HCT116 (cell line): ENCODE data around the gene FOXL2. TPM values are rescaled to one million over a fixed set of nuclear protein-coding genes. Genes with fewer than 3 reads are reported as not detected.

Experiments
- ATAC-seq: fragments of 200-7000 bp; cut with Tn5 transposase; 2 replicates; pipeline ENCODE4 v1.9.1; 2020; ENCODE audit warnings: mild to moderate bottlenecking, moderate library complexity
- BruUV-seq: library from RNA; stranded (reverse); fragments of 400-500 nt; replicated peaks from 2 replicates; lab custom pipeline; 2021; lab: Mats Ljungman, UMichigan
- CTCF ChIA-PET: fragments of 300-600 bp; sonication (Branson Sonifier 250); formaldehyde crosslinking; loops from one replicate; lab custom pipeline; 2021; ENCODE audit warnings: antibody characterized with exemption; lab: Charles Lee
- POLR2A ChIA-PET: fragments of 300-600, 350-600 bp; sonication (Branson Sonifier 250); formaldehyde crosslinking; loops from one replicate; lab custom pipeline; 2021; ENCODE audit warnings: antibody characterized with exemption; lab: Charles Lee
- RAD21 ChIA-PET, 2 experiments: fragments of 300-600 bp; sonication (Branson Sonifier 250); formaldehyde crosslinking; loops; one replicate each; lab custom pipeline; 2023; ENCODE audit warnings: low total read pairs in 2 of 2; ENCODE audit not compliant: uncharacterized antibody in 2 of 2, unreplicated experiment in 2 of 2, low non-redundant PET in 1 of 2; lab: Charles Lee
- DNase-seq: peaks from one replicate; pipeline ENCODE4 v3.0.0-alpha.2; 2010; ENCODE audit warnings: low read depth, low spot score
- H2AFZ ChIP-seq: fragments of 200-600 bp; shearing (Covaris generic), sonication (generic); 2 replicates; pipeline ENCODE4 v1.6.1; 2017; ENCODE audit warnings: low read depth, mixed run types, mixed read lengths, antibody characterized with exemption, low read length; ENCODE audit not compliant: poor library complexity, severe bottlenecking
- H3K27ac ChIP-seq: 2 replicates; pipeline ENCODE4 v1.5.1; 2012; ENCODE audit warnings: low read depth, low read length
- H3K27me3 ChIP-seq: fragments of 200-600 bp; sonication (generic); 2 replicates; pipeline ENCODE4 v1.6.1; 2016; ENCODE audit warnings: mixed run types, low read length, mixed read lengths; ENCODE audit not compliant: insufficient read depth
- H3K36me3 ChIP-seq, 2 experiments: fragments of 200-500 bp in 1 of 2; fragments of 200-600 bp in 1 of 2; sonication (Bioruptor generic) in 1 of 2; sonication (generic) in 1 of 2; 2 replicates each; pipeline versions ENCODE4 v1.5.1 to v1.6.1; 2014 to 2016; ENCODE audit warnings: low read length in 2 of 2, inconsistent platforms in 1 of 2, mixed read lengths in 1 of 2, mixed run types in 1 of 2; ENCODE audit not compliant: insufficient read depth in 2 of 2, control insufficient read depth in 1 of 2
- H3K4me1 ChIP-seq, 2 experiments: fragments of 200-600 bp in 1 of 2; sonication (generic) in 1 of 2; 2 replicates each; pipeline versions ENCODE4 v1.5.1 to v1.6.1; 2012 to 2017; ENCODE audit warnings: low read length in 2 of 2, inconsistent platforms in 1 of 2, mild to moderate bottlenecking in 1 of 2, mixed read lengths in 1 of 2, mixed run types in 1 of 2, moderate library complexity in 1 of 2; ENCODE audit not compliant: insufficient read depth in 2 of 2, control insufficient read depth in 1 of 2
- H3K4me2 ChIP-seq: fragments of 200-600 bp; sonication (generic); 2 replicates; pipeline ENCODE4 v1.6.1; 2017; ENCODE audit warnings: mixed run types, low read length, mixed read lengths
- H3K4me3 ChIP-seq, 2 experiments: fragments of 200-600 bp in 1 of 2; sonication (generic) in 1 of 2; replicated peaks in 1 of 2; 2 replicates each; pipeline ENCODE4 v1.5.1; 2011 to 2016; ENCODE audit warnings: low read length in 2 of 2, control low read depth in 1 of 2, low read depth in 1 of 2, mild to moderate bottlenecking in 1 of 2, mixed read lengths in 1 of 2, mixed run types in 1 of 2
- H3K79me2 ChIP-seq: fragments of 200-600 bp; sonication (generic); 2 replicates; pipeline ENCODE4 v1.6.1; 2017; ENCODE audit warnings: mild to moderate bottlenecking, mixed run types, low read length, moderate library complexity, mixed read lengths; ENCODE audit not compliant: insufficient read depth
- H3K9ac ChIP-seq: fragments of 200-600 bp; sonication (generic); 2 replicates; pipeline ENCODE4 v1.6.1; 2016; ENCODE audit warnings: low read length, mixed read lengths
- H3K9me2 ChIP-seq: fragments of 200-600 bp; sonication (generic), shearing (Covaris generic); 2 replicates; pipeline ENCODE4 v1.6.1; 2017; ENCODE audit warnings: mixed run types, mild to moderate bottlenecking, moderate library complexity; ENCODE audit not compliant: insufficient read depth
- H3K9me3 ChIP-seq, 2 experiments: fragments of 200-500 bp in 1 of 2; fragments of 200-600 bp in 1 of 2; sonication (Bioruptor generic) in 1 of 2; sonication (generic) in 1 of 2; 2 replicates each; pipeline ENCODE4 v1.6.1; 2014 to 2017; ENCODE audit warnings: low read length in 2 of 2, mixed read lengths in 2 of 2, inconsistent platforms in 1 of 2, low read depth in 1 of 2, mild to moderate bottlenecking in 1 of 2, mixed run types in 1 of 2, moderate library complexity in 1 of 2; ENCODE audit not compliant: control insufficient read depth in 1 of 2, insufficient read depth in 1 of 2
- H4K20me1 ChIP-seq: fragments of 200-600 bp; sonication (generic), shearing (Covaris generic); 2 replicates; pipeline ENCODE4 v1.6.1; 2017; ENCODE audit warnings: mixed run types, mild to moderate bottlenecking, moderate library complexity; ENCODE audit not compliant: insufficient read depth
- EZH2 ChIP-seq: fragments of 200-600 bp; sonication (generic); IDR thresholded peaks from 2 replicates; pipeline ENCODE4 v1.6.1; 2017; ENCODE audit warnings: antibody characterized with exemption, mixed run types
- POLR2AphosphoS5 ChIP-seq: IDR thresholded peaks from 2 replicates; pipeline ENCODE4 v1.6.1; 2011; ENCODE audit warnings: mild to moderate bottlenecking, low read depth, low read length, moderate library complexity
- RAD21 ChIP-seq: IDR thresholded peaks from 2 replicates; pipeline ENCODE4 v1.6.1; 2012; ENCODE audit warnings: low read depth, mild to moderate bottlenecking
- ZFX ChIP-seq: fragments of 450-650 bp; IDR thresholded peaks from 2 replicates; pipeline ENCODE4 v1.6.1; 2017
- ZNF274 ChIP-seq: fragments of 200-500 bp; sonication (Bioruptor generic); IDR thresholded peaks from 2 replicates; pipeline ENCODE4 v1.6.1; 2014; ENCODE audit warnings: mild to moderate bottlenecking, low read depth, low read length, inconsistent platforms
- intact Hi-C: fragments of 100-400 bp; cut with micrococcal nuclease; formaldehyde crosslinking; loops from 2 replicates; pipeline ENCODE4 v1.10.0; 2022
- total RNA-seq: library from RNA; stranded (reverse); gene quantifications from one replicate; pipeline ENCODE4 v1.2.1, GENCODE V29; 2021; ENCODE audit not compliant: unreplicated experiment
- TF ChIP-seq, protein P1 (sequence below), 3 experiments: fragments of 200-600 bp in 1 of 3; sonication (generic) in 1 of 3; IDR thresholded peaks in 2 of 3; conservative IDR thresholded peaks in 1 of 3; 2 replicates each; pipeline ENCODE4 v1.5.1; 2012 to 2017; ENCODE audit warnings: low read depth in 2 of 3, low read length in 2 of 3, antibody characterized with exemption in 1 of 3, borderline replicate concordance in 1 of 3, control low read depth in 1 of 3, mild to moderate bottlenecking in 1 of 3, mixed read lengths in 1 of 3, mixed run types in 1 of 3, moderate library complexity in 1 of 3; ENCODE audit not compliant: insufficient read depth in 1 of 3
- TF ChIP-seq, protein P2 (sequence below): IDR thresholded peaks from 2 replicates; pipeline ENCODE4 v1.6.1; 2012
- TF ChIP-seq, protein P3 (sequence below): IDR thresholded peaks from 2 replicates; pipeline ENCODE4 v1.6.1; 2011; ENCODE audit warnings: mild to moderate bottlenecking, low read length, moderate library complexity; ENCODE audit not compliant: insufficient replicate concordance; ENCODE audit errors: extremely low read depth

The FOXL2 gene
- total RNA-seq, 1 experiment from 2014 or later, result not detected

DNA sequence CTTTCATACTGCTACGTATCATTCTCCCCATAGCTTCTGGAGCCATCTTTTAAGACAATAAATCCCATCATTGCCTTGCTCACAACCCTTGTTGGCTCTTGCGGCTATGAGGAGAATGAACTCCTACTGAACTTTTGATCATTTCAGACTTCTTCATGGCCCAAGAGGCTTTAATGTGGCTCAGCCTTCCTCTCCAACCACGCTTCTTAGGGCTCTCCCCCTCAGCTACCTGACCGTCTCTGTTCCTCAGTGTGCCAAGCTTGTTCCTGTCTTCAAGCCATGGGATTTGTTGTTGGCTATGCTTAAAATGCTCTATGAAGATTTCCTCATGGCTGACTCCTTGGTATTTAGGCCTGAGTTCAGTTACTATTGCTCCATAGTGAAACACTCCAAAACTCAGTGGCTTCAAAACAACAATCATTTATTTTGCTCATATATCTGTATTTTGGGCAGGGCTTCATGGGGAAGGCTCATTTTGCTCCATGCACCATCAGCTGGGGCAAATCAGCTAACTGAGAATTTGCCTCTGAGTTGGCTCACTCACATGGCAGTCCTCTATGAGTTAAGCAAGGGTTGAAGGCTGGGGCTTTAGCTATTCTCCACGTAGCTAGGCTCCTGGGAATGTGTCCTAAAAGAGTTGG is 47.5 kb downstream of the FOXL2 start:
- no peak overlapping the region for H3K9ac ChIP-seq
- H3K4me3 ChIP-seq, result no peak overlapping the region
- CTCF ChIA-PET, result interaction anchor here (6.4 kb wide), 1 partner anchor 16 kb away, joined by 40 read pairs; no protein-coding TSS in a partner anchor
- DNase-seq (no peak), ATAC-seq (no peak)
- no peaks in the 10 kb centered on the region for H3K79me2 ChIP-seq
- TF ChIP-seq, protein P1, sequence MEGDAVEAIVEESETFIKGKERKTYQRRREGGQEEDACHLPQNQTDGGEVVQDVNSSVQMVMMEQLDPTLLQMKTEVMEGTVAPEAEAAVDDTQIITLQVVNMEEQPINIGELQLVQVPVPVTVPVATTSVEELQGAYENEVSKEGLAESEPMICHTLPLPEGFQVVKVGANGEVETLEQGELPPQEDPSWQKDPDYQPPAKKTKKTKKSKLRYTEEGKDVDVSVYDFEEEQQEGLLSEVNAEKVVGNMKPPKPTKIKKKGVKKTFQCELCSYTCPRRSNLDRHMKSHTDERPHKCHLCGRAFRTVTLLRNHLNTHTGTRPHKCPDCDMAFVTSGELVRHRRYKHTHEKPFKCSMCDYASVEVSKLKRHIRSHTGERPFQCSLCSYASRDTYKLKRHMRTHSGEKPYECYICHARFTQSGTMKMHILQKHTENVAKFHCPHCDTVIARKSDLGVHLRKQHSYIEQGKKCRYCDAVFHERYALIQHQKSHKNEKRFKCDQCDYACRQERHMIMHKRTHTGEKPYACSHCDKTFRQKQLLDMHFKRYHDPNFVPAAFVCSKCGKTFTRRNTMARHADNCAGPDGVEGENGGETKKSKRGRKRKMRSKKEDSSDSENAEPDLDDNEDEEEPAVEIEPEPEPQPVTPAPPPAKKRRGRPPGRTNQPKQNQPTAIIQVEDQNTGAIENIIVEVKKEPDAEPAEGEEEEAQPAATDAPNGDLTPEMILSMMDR (IDR thresholded peaks at IDR 0.05 in 2 of 3, conservative IDR thresholded peaks at IDR 0.05 in 1 of 3; ENCODE audit: borderline replicate concordance in 1 of 3, insufficient read depth in 1 of 3, low read depth in 2 of 3, low read length in 2 of 3), result no peak
- TF ChIP-seq ZFX, result no peak
- TF ChIP-seq, protein P2, sequence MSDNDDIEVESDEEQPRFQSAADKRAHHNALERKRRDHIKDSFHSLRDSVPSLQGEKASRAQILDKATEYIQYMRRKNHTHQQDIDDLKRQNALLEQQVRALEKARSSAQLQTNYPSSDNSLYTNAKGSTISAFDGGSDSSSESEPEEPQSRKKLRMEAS, result no peak
- no peak for TF ChIP-seq POLR2AphosphoS5
- TF ChIP-seq ZNF274, result no peak
- H3K36me3 ChIP-seq, result no peaks in the 10 kb centered on the region
- H3K4me2 ChIP-seq, result no peak overlapping the region
- H3K9me3 ChIP-seq, result no peaks in the 10 kb centered on the region
- no peak overlapping the region for H2AFZ ChIP-seq
- POLR2A ChIA-PET, result interaction anchor here (1.7 kb wide), 1 partner anchor 37 kb away, joined by 4 read pairs; no protein-coding TSS in a partner anchor
- RAD21 ChIA-PET, result no interaction called here
- H4K20me1 ChIP-seq, result no peaks in the 10 kb centered on the region
- H3K9me2 ChIP-seq, result no peaks in the 10 kb centered on the region
- no peak overlapping the region for H3K27ac ChIP-seq
- intact Hi-C loops, result no loop called here
- BruUV-seq, result no TSS peak
- H3K4me1 ChIP-seq, result no peaks in the 10 kb centered on the region
- no peaks in the 10 kb centered on the region for H3K27me3 ChIP-seq

DNA sequence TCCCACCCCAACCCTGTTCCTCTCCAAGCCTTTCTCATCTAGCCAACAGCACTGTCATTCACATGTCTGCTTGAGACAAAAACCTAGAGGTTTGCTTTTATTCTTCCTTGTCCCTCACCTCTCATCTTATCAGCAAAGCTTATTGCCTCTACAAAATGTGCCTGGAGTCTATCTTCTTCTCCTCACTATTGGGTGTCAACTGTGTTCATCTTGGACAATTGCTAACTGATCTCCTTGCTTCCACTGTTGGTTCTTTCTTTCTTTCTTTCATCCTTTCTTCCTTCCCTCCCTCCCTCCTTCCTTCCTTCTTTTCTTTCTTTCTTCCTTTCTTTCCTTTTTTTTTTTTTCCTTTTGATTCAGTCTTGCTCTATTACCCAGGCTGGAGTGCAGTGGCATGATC is 48.2 kb downstream of the FOXL2 start:
- CTCF ChIA-PET, result interaction anchor here (6.4 kb wide), 1 partner anchor 17 kb away, joined by 40 read pairs; no protein-coding TSS in a partner anchor
- Histone ChIP-seq H3K9ac (no peak overlapping the region), H3K4me2 (no peak overlapping the region), H3K4me1 (no peaks in the 10 kb centered on the region), H2AFZ (no peak overlapping the region), H3K4me3 (no peak overlapping the region), H3K36me3 (no peaks in the 10 kb centered on the region), H3K9me2 (no peaks in the 10 kb centered on the region), H3K27ac (no peak overlapping the region), H3K27me3 (no peaks in the 10 kb centered on the region), H3K9me3 (no peaks in the 10 kb centered on the region), H4K20me1 (no peaks in the 10 kb centered on the region), H3K79me2 (no peaks in the 10 kb centered on the region)
- RAD21 ChIA-PET, result no interaction called here
- no TSS peak for BruUV-seq
- intact Hi-C loops, result no loop called here
- TF ChIP-seq ZNF274, result no peak
- TF ChIP-seq EZH2, result no peak
- TF ChIP-seq, protein P3, sequence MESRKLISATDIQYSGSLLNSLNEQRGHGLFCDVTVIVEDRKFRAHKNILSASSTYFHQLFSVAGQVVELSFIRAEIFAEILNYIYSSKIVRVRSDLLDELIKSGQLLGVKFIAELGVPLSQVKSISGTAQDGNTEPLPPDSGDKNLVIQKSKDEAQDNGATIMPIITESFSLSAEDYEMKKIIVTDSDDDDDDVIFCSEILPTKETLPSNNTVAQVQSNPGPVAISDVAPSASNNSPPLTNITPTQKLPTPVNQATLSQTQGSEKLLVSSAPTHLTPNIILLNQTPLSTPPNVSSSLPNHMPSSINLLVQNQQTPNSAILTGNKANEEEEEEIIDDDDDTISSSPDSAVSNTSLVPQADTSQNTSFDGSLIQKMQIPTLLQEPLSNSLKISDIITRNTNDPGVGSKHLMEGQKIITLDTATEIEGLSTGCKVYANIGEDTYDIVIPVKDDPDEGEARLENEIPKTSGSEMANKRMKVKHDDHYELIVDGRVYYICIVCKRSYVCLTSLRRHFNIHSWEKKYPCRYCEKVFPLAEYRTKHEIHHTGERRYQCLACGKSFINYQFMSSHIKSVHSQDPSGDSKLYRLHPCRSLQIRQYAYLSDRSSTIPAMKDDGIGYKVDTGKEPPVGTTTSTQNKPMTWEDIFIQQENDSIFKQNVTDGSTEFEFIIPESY, result no peak
- TF ChIP-seq RAD21, result no peak
- POLR2A ChIA-PET, result interaction anchor here (1.7 kb wide), 1 partner anchor 36 kb away, joined by 4 read pairs; no protein-coding TSS in a partner anchor
- DNase-seq (no peak), ATAC-seq (no peak)
